ENCODE data around the gene ARPC1A.

- TF ChIP-seq PKNOX1 (IDR thresholded peaks at IDR 0.05) (no peak), BHLHE40 (IDR thresholded peaks at IDR 0.05; ENCODE audit: borderline replicate concordance) (no peak), ARNT (IDR thresholded peaks at IDR 0.05) (no peak), SUZ12 (IDR thresholded peaks at IDR 0.05) (no peak), HDGF (IDR thresholded peaks at IDR 0.05; ENCODE audit: borderline replicate concordance) (no peak), FOXM1 (IDR thresholded peaks at IDR 0.05; ENCODE audit: borderline replicate concordance) (no peak), ZNF384 (IDR thresholded peaks at IDR 0.05) (no peak), L3MBTL2 (conservative IDR thresholded peaks at IDR 0.05) (no peak)
Observed at GRCh38 chr7:99374111-99375064, 48.7 kb downstream of the ARPC1A start, which contains the start of gene ARPC1B.

All from HEK293T (cell line).